Mammary epithelial cell (primary cell): ENCODE measurements around the gene NOS3.
"Not testable (repeated sequence)": the region's sequence is repeated elsewhere in the genome, so short reads cannot be mapped to it uniquely, and the experiment has no call there.

Experiments used
- EZH2 ChIP-seq: IDR thresholded peaks from 2 replicates; pipeline ENCODE4 v1.6.1; 2012; ENCODE audit warnings: low read length, inconsistent platforms, borderline replicate concordance
- TF ChIP-seq, protein P1 (sequence below), 2 donors: IDR thresholded peaks in 1 of 2; conservative IDR thresholded peaks in 1 of 2; 2 replicates each; pipeline ENCODE4 v1.5.1; 2011 to 2012; ENCODE audit warnings: inconsistent platforms in 2 of 2, low read length in 2 of 2, mild to moderate bottlenecking in 2 of 2, control low read depth in 1 of 2, low read depth in 1 of 2; ENCODE audit not compliant: insufficient read depth in 1 of 2; ENCODE audit errors: extremely low read depth in 1 of 2

DNA sequence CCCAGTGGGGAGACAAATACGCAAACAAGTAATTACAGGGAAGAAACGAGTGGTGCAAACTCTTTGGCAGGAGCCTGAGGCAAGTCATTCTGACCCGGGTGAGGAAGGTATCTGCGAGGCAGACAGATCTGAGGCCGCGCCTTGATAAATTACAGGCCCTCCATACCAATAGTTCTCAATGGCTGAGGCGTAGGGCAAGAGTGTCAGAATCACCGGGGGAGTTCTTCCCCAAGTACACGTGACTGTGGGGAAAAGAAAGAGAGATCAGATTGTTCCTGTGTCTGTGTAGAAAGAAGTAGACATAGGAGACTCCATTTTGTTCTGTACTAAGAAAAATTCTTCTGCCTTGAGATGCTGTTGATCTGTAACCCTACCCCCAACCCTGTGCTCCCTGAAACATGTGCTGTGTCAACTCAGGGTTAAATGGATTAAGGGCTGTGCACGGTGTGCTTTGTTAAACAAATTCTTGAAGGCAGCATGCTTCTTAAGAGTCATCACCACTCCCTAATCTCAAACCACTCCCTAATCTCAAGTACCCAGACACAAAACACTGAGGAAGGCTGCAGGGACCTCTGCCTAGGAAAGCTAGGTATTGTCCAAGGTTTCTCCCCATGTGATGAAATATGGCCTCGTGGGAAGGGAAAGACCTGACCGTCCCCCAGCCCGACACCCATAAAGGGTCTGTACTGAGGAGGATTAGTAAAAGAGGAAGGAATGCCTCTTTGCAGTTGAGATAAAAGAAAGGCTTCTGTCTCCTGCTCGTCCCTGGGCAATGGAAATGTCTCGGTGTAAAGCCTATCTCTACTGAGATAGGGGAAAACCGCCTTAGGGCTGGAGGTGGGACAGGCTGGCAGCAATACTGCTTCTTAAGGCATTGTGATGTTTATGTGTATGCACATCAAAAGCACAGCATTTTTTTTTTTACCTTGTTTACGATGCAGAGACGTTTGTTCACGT lies 36.2 kb downstream of the NOS3 start:
- TF ChIP-seq, protein P1, sequence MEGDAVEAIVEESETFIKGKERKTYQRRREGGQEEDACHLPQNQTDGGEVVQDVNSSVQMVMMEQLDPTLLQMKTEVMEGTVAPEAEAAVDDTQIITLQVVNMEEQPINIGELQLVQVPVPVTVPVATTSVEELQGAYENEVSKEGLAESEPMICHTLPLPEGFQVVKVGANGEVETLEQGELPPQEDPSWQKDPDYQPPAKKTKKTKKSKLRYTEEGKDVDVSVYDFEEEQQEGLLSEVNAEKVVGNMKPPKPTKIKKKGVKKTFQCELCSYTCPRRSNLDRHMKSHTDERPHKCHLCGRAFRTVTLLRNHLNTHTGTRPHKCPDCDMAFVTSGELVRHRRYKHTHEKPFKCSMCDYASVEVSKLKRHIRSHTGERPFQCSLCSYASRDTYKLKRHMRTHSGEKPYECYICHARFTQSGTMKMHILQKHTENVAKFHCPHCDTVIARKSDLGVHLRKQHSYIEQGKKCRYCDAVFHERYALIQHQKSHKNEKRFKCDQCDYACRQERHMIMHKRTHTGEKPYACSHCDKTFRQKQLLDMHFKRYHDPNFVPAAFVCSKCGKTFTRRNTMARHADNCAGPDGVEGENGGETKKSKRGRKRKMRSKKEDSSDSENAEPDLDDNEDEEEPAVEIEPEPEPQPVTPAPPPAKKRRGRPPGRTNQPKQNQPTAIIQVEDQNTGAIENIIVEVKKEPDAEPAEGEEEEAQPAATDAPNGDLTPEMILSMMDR (conservative IDR thresholded peaks at IDR 0.05 in 1 of 2, IDR thresholded peaks at IDR 0.05 in 1 of 2; ENCODE audit: extremely low read depth in 1 of 2, insufficient read depth in 1 of 2, low read depth in 1 of 2, low read length in 2 of 2), result not testable (repeated sequence)
- not testable (repeated sequence) for TF ChIP-seq EZH2
